ENCODE data around the gene RPP30. TPM values are rescaled to one million over a fixed set of nuclear protein-coding genes. Genes with fewer than 3 reads are reported as not detected.
"Not testable (repeated sequence)": the region's sequence is repeated elsewhere in the genome, so short reads cannot be mapped to it uniquely, and the experiment has no call there.

The RPP30 gene
- total RNA-seq, 1 donor from 2014 or later = 45.2 TPM

DNA sequence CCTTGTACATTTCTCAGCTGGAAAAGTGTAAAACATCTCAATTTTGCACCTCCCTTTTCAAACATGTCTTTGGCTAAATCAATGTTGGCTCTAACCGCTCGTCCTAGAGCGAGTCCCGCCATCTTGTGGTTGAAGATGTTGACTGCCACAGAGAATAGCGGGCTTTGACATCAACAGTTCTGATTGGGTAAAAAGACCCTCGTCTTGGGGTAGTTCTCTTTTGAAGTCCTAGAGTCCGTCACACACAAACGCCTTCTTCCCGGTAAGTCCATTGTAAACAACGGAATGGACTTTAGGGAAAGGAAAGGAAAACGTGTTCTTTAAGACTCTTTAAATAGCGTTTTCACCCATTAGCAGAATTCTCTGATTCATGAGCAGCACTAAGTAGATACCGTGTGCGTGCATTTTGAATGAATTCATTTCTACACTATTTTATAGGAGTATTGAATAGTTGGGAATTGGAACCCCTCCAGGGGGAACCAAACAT lies 452 bp upstream of the RPP30 start:
- peak; percentile 86 for DNase-seq

DNA sequence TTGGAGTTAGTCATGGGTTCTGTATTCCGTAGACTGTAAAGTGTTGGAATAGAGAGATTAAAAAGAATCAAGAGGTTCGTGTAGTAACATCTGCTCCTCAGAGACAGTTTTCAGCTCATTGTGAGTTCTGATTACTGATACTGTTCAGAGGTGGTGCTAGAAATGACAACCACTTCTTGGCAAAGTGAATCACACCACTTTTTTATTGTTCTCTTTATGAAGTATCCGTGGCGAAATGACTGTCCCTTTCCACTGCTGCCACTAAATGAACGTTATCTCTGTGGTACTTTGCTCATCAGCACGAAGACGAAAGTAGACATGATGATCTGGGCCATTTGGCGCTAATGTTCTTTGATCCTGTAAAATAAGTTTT lies 860 bp downstream of the RPP30 start:
- no peak for DNase-seq

DNA sequence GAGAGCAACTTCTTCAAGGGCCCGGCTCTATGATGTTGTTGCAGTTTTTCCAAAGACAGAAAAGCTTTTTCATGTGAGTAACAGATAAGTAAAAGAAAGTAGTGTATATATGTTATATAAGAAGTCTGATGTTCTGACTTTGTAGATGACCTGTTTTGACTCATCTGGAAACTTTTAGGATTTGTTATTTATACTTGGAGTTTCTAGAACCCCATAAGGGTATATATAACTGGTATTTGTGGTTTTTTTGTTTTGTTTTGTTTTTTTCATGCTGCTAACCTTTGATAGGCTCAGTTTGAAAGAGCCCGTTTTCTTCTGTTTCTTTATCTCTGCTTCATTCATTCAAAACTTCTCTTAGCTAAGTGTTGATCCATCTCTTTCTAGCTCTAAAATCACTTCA lies 7.3 kb downstream of the RPP30 start:
- no peak for DNase-seq

DNA sequence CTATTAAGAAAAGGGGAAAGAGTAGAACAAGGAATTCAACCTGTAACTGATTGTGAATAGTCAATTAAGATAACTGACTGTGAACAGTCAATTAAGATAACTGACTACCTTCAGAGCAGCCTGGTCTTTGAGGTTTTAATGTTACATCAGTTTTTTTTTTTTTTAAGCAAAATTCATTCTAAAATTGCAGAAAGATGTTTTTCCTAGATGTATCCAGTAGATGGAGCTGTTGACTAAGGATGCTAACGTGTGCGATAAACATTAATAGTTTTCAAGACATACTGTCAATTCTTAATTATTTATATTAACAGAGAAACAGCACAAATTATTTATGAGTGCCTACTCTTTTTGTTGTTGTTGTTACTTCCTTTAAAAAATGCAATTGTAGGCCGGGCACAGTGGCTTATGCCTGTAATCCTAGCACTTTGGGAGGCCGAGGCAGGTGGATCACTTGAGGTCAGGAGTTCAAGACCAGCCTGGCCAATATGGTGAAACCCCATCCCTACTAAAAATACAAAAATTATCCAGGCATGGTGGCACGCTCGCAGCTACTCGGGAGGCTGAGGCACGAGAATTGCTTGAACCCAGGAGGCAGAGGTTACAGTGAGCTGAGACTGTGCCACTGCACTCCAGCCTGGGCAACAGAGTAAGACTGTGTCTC lies 8.4 kb downstream of the RPP30 start:
- peak; percentile 16 for DNase-seq

DNA sequence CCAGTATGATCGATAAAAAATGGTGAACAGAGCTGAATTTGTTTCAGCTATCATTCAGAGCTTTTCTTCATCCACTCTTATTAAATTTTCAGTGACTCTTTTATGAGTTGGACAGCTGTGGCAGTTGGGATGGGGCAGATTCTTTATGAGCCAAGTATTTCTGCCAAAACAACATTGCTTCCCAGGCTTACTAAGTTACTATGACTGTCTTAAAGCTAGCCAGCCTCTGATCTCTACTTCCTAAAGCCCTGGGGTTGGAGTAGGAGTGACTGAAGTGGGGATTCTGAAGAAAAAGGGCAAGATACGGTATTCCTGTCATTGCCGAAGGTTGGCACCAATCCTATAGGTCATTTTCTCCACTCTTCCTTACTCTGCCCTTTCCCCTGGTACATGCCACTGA lies 12.7 kb downstream of the RPP30 start:
- DNase-seq = no peak

DNA sequence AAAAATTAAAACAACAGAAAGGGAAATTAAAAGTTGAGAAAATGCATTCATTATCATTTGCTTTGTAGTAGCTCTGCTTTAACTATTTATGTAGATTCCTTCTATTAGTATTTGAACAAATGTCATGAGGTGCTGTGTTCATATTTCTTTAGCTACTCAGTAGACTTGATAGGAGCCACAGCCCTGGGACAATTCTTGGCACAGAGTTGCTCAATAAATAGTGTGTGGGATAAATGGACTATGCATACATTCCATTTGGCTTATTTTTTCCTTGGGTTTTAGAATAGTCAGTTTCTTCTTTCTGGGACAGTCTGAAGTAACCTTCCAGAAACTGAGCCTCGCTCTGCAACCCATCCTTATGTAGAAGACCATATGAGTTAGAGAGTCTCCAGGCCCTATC lies 13.4 kb downstream of the RPP30 start:
- no peak for DNase-seq

DNA sequence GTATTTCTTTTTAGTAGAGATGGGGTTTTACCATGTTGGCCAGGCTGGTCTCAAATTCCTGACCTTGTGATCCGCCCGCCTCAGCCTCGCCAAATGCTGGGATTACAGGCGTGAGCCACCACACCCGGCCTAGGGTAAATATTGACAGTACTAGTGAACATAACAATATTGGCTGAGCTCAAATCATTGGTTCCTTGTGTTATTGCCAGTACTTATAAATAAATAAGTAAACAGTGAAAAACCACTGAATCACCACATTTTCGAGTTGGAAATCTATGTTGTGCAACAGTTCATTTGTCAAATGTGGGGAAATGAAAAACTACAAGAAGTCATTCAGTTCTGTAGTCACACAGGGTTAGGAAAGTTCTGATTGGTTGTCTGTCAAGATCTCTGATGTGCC lies 15.8 kb downstream of the RPP30 start:
- no peak for DNase-seq

DNA sequence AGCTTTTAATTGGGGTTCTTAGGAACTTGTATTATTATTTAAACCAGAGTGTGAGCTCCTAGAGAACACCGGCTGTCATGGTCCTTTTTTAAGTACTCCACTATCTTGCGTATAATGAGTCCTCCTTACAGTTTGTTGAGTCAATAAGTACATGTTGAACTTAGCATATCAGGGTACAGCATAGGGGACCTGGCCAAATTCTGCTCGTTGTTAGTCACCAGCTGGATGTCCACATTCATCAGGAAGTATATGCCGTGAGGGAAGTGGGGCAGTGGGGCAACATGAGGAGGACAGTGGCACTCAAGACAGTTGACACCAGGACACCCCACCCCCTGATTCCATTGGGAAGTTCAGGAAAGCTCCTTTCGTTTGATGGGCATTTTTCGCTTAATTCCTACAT lies 16.6 kb downstream of the RPP30 start:
- no peak for DNase-seq

DNA sequence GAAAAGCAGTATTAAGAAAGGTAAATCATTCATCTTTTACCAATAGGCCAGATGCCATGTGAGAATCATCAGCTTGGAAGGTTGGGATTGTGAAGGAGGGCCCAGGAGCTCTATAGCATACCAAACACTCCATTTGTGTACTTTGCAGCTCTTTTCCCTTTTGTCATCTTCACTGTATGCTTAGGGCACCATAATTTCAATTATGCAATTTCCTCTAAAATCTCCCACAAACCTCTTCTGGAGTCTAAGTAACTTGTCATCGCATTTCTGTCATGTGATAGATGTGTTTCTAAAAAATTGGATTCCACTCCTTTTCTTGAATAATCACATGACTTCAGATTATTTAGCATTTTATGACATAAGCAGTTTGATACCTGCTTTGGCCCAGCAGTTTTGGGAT lies 17.9 kb downstream of the RPP30 start:
- DNase-seq = no peak

DNA sequence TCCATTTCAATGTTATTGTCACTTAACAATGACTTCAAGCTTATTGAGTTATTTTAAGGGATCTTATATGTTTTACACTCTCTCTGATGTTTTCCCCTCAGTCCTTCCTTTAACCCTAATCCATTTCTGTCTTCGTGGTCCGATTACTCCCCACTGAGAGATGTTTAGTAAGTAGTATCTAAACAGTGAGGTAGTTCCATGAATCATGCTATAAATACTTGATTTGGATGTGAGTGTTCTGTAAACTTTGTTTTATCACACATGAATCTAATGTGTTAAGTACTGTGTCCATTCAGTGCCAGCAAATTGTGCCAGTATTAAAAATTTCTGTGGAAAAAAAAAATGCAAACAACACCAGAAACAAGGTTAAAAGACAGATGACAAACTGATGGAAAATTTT lies 18.6 kb downstream of the RPP30 start:
- DNase-seq = no peak

DNA sequence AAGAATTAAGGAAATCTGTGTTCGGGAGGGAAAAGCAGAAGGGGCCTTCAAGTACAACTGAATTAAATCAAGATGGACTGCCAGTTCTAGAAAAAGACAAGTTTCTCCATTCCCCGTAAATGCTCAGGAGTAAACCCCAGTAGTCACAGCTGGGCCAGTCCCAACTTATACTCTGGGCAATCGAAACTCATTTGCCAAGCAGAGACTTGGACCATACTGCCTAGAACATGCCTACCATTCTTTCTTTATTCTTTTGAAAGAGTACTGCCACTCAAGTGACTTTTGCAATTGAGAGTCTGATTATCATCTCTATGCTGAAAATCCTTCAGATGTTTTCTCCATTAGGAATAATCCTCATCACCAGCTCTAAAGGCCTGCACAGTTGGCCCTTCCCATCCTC lies 21.4 kb downstream of the RPP30 start:
- DNase-seq = no peak

DNA sequence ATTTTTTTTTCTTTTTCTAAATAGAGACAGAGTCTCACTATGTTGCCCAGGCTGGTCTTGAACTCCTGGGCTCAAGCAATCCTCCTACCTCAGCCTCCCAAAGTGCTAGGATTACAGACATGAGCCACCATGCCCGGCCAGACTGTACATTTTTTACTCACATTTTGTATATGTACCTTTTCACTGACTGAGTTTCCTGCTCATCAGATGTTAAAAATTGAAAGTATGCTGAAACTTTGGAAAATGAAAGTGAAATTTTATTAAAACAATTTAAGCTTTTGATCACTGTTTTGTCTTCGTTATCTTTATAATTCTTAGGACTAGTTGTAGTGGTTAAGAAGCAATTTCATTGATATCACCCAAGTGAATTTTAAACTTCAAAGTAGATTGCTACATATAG lies 25.1 kb downstream of the RPP30 start:
- not testable (repeated sequence) for DNase-seq

DNA sequence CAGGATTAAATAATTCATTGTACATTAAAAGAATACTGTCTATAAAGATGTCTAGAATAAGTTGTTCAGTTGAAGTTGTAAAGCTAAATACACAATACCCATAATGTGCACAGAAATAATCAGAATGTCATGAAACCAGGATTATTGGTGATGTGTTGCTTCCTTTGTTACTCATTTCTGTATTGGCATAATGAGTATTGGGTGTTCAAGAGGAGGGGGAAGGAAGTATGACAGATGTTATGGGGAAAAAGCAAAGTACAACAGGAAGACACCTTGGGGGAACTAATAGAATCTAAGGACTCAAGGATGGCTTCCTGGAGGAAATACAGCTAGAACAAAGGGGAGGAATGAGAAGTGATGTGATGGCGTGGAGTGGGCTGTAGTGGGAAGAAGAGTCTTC lies 34.2 kb downstream of the RPP30 start:
- DNase-seq = no peak

DNA sequence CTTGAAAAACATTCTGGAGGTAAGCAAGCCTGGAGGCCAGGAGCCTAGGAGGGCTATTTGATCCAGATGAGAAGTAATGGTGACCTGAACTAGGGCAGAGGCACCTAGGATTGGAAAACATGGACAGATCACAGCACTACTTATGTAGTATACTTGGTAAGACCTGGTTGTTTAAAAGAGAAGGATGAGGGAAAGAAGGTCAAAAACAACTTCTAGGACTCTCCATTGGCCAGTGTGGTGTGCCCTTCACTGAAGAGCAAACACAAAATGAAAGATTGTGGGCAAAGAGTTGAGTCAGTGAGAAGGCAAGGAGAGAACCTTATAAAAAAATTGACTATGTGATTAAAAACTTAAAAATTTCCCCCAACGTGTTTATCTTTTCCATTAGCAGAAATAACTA lies 34.8 kb downstream of the RPP30 start:
- DNase-seq = no peak

DNA sequence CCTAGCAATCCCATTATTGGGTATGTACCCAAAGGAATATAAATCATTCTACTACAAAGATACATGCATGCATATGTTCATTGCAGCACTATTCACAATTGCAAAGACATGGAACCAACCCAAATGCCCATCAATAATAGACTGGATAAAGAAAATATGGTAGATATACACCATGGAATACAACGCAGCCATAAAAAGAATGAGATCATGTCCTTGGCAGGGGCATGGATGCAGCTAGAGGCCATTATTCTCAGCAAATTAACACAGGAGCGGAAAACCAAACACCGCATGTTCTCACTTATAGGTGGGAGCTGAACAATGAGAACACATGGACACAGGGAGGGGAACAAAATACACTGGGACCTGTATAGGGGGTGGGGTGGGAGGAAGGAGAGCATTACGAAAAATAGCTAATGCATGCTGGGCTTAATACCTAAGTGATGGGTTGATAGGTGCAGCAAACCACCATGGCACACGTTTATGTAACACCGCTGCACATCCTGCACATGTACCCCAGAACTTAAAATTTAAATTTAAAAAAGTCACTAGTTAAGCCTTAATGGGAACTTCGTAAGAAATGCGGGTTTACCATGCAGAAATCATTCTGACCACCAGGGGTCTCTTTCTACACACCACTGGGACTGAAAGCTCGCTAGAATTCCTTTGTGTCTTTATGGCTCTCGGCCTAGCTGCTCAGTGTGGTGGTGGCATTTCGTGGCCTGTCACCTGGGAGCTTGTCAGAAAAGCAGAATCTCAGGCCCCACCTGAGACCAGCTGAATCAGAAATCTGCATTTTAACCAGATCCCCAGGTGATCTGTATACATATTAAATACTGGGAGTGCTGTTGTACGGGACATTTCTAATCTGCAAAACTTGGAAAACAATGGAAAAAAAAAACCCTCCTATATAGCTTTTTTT lies 39.6 kb downstream of the RPP30 start:
- peak; percentile 87 for DNase-seq

DNA sequence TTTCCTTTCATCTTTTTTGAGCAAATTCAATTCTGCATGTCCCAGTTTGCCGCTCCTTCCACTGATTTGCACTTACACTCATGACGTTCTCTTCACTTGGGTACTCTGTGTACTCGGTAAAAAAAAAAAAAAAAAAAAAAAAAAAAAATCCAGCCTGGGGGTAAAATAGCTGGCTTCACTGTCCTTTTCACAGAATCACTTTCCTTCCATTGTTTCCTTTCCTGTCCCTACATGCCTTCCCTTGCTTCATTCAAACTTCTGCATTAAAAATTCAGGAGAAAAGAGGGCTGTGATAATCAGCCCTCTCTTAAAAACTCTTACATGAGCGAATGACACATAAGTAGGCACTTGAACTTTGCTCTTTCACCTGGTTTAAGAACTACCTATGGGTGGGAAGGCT lies 40.4 kb downstream of the RPP30 start:
- no peak for DNase-seq

DNA sequence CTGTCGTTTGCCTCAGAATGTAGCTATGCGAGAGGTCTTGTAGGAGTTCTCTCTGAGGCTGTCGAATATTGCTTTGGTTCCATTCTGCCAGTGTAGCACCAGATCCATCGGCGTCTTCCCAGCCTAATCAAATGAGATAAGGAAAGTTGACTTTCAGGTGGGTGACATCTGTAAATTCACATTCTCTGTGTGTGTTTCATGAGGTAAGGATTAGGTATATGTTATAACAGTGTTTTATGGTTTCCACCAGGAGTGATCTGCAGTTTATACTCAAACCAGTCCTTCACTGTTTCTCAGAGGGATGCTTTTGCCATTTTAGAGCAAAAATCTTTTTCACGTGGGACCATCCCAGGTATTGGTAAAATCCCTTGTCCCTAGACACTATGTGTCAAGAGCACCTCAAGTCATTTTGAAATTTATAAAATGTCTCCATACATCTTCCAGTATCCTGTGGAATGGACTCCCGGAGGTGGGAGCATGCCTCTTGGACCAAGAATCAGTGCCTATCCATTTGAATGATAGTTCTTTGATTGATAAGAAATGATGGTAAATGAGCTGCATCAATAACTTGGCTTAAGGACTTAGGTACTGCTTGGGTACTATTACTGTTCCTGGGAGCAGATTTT lies 41.2 kb downstream of the RPP30 start:
- DNase-seq = no peak

DNA sequence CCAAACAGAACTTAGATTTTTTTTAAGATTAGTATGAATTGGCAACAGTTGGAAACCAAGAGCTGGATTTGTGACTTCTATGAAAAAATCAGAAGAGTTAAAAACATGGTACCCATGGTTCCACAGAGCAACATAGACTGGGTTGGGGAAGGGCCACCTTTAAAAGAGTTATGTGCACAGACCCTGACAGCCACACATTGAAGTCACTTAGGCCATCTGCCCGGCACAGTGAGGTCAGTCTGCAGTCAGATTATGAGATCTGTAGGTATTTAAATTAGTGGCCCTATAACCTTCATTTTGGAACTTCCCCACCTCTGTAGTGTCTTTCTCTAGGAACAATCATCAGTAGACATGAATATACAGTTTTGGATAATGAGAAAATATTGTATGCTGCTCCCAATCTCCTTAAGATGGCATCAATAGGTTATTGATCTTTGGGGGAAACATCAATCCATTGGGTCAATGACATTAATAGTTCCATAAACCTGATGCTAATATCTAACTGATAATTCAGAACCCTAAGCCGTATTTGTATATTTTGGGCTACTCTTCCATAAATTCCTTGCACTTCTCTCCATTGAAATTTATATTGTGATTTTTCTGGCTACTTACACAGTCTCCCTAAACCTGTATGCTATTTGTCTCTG lies 42.1 kb downstream of the RPP30 start:
- no peak for DNase-seq

DNA sequence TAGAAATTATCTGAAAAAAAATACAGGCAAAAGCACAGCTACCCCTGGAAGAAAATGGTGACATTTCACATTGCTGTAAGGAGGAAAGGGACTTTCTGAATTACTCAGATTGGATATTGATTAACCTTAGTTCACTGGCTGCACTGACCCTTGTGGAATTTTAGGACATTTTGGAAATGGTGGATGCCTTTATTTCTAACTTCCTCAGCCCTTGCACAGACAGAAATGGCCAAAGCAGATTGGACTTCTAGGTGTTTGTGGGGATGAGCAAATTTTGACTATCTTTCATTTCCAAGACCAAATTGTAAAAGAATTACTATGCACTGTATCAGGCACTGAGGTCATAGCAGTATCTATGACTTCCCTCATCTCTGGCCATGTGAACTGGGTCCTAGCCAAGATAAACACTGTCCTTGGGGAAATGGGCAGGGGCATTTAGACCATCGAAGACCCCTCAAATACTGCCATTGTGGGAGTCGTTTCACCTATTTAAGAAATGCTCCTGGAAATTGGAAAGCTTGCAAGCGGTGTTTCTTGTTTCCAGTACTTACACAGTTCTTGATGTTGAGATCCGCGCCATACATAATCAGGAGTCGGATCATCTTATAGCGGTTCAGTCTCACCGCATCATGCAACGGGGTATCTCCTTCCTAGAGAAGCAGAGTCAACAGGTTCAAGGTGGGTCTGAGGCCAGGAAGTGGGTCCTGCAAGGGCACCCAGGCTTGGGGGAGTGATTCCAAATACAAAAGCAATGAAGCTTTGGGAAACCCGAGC lies 43.4 kb downstream of the RPP30 start:
- DNase-seq = no peak

DNA sequence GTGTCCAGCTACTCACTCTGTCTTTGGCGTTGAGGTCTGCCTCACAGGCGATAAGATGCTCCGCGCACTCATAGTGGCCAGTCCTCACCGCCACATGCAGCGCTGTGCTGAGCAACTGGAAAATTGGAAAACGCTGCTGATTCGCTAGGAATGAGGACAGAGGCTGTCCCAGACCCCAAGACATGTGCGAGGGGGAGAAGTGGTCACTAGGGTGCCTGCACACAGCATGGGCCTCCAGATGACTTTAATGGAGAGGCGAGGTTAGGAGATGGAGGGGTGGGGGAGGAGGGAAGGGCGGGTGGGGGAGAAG lies 43.9 kb downstream of the RPP30 start:
- DNase-seq = no peak

DNA sequence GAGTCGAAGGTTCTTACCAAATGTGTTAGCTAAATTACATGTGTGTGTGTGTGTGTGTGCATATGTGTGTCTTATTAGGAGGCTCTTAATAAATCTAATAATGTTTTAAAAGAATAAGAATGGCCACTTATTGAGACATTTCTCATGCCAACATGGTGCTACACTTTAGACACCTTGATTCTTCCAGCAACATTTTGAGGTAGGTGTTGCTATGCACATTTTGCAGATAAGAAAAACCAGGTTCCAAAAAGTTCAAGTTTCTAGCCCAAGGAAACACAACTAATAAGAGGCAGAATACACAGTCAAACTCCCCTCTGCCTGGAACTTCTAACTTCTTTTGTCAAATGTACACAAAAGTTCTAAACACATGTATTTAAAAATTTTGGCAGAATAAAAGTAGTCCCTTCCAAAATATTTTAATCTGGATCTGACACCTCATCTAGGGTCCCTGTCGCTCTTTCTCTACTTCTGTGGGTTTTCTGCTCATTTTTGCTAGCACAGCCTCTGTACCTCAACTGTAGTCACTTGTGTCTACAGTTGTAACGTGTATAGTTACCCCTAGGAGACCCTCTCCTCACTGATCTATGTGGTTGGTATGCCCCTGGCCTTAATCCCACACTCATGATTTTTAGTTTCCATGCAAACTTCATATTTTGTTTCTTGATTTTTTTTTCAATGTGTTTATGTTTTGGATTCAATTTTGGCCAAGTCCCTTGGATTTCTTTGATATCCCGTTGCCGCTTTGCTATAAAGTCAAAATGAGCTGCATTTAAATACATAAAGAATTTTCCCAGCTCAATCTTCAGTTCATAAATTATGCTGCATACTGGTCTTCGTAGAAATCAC lies 44.8 kb downstream of the RPP30 start:
- no peak for DNase-seq
